GM12873 (cell line): ENCODE measurements around the gene PLCG2.

Experiments
- CTCF ChIP-seq: IDR thresholded peaks from 2 replicates; pipeline ENCODE4 v1.5.1; 2012; ENCODE audit warnings: low read depth, mild to moderate bottlenecking, moderate library complexity, low read length, control low read depth; ENCODE audit not compliant: insufficient read depth; ENCODE audit errors: missing control alignments

Gene PLCG2

GRCh38 chr16:81833751-81834150 lies 54.7 kb downstream of the PLCG2 start:
- TF ChIP-seq CTCF, result no peak

GRCh38 chr16:81834868-81835267 lies 55.8 kb downstream of the PLCG2 start:
- no peak for TF ChIP-seq CTCF

DNA sequence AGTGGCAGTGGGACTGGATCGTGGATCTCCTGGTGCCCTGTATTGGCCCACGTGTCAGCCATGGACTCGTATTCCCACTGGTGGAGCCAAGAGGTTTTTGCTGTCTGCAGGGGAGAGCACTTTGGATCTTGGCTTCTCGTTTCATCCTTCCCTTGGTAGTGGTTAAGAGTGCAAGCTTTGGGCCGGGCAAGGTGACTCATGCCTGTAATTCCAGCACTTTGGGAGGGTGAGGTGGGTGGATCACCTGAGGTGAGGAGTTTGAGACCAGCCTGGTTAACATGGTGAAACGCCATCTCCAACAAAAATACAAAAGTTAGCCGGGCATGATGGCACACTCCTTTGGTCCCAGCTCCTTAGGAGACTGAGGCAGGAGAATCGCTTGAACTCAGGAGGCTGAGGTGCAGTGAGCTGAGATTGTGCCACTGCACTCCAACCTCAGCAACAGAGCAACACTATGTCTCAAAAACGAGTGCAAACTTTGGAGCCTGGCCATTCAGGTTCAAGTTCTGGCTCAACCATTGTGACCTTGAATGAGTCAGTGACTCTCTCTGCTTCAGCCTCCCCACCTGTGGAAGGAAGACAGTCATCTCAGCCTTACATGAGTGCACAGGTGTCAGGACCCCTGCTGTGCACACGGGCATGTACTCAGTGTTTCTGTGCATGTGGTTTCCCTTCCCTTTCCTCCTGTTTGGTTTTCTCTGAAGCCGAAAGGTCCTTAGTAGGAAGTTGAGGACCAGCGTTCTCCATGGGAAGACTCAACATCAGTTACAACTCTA lies 57.4 kb downstream of the PLCG2 start:
- no peak for TF ChIP-seq CTCF

DNA sequence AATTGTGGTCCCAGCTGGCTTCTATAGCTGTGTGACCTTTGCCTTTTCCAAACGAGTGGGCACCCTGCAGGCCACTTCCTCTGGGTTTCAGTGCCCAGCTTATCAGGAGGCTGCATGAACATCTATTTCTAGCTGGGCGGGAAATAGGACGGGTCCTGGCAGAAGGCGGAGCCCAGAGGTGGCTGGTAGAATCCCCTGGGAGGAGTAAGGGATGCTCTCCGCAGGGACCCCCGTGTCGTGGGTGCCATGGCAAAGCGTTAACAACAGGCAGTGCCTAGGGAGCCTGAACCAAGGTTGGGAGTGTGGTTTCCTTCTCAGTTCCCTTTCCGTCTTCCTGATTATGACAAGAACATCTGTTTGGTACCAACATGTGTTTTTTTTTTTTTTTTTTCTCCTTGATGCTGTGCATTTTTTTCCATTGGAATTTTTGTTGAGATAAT lies 58.2 kb downstream of the PLCG2 start:
- TF ChIP-seq CTCF, result no peak

GRCh38 chr16:81838794-81839193 lies 59.7 kb downstream of the PLCG2 start:
- TF ChIP-seq CTCF, result no peak

DNA sequence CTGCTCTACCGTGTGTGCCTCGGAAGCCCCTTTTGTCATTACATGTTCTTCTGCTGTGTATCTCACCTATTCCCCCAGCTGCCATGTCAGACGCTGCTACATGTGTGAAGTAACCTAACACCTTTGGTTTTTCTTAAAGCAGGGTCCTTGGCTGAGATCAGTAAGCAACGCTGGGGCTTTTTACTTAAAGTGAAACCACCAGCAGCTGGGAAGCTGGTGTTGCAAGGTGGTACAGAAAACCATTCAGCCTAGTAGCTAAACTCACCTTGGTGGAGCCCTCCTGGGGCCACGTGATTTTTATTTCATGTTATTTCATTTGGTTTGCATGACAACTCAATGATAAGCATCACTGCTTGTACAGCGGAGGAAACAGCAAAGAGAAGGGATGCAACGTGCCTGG lies 62.6 kb downstream of the PLCG2 start:
- TF ChIP-seq CTCF, result no peak

GRCh38 chr16:81842564-81843242 lies 63.6 kb downstream of the PLCG2 start:
- TF ChIP-seq CTCF, result peak; percentile 28
